Thoracic aorta (tissue), 2 donors: ENCODE measurements around the gene SPPL2C. TPM values are rescaled to one million over a fixed set of nuclear protein-coding genes. Genes with fewer than 3 reads are reported as not detected.

Source experiments
- ATAC-seq: fragments of 150-250 bp; one replicate; pipeline ENCODE4 v1.8.0; 2017; ENCODE audit warnings: low read depth; ENCODE audit not compliant: insufficient number of reproducible peaks, low FRiP score
- DNase-seq: peaks from one replicate; pipeline ENCODE4 v3.0.0-alpha.2; 2020; ENCODE audit warnings: low spot score
- H3K27ac ChIP-seq, 2 donors: fragments of 200-600 bp; sonication (generic); 1 replicate in 1 of 2; 2 replicates in 1 of 2; pipeline ENCODE4 v1.5.1; 2016; ENCODE audit warnings: mild to moderate bottlenecking in 2 of 2, moderate library complexity in 2 of 2
- H3K27me3 ChIP-seq: fragments of 200-600 bp; sonication (generic); replicated peaks from 2 replicates; pipeline ENCODE4 v1.6.0; 2016; ENCODE audit warnings: mild to moderate bottlenecking; ENCODE audit not compliant: insufficient read depth
- H3K36me3 ChIP-seq: fragments of 200-600 bp; sonication (generic); one replicate; pipeline ENCODE4 v1.5.1; 2016
- H3K4me1 ChIP-seq, 2 donors: fragments of 200-600 bp; sonication (generic); 1 replicate in 1 of 2; 2 replicates in 1 of 2; pipeline versions ENCODE4 v1.5.1 to v1.6.0; 2016; ENCODE audit warnings: low read depth in 2 of 2, mild to moderate bottlenecking in 1 of 2; ENCODE audit not compliant: control insufficient read depth in 1 of 2
- H3K4me3 ChIP-seq: fragments of 200-600 bp; sonication (generic); 2 replicates; pipeline ENCODE4 v1.5.1; 2016; ENCODE audit warnings: mild to moderate bottlenecking
- H3K9me3 ChIP-seq: fragments of 200-600 bp; sonication (generic); 2 replicates; pipeline ENCODE4 v1.5.1; 2016
- CTCF ChIP-seq: fragments of 200-600 bp; sonication (generic); IDR thresholded peaks from one replicate; pipeline ENCODE4 v1.5.1; 2019; ENCODE audit warnings: antibody characterized with exemption
- total RNA-seq, 2 donors: library from RNA; depleted of rRNA; stranded (reverse); fragments of >200 nt; gene quantifications; one replicate each; pipeline versions ENCODE4 v1.1.0 to v1.2.3, GENCODE V29; 2016

SPPL2C gene
- total RNA-seq, 2 donors from 2014 or later: not detected

- H3K4me3 ChIP-seq: no peak overlapping the region
- TF ChIP-seq CTCF: no peak
- DNase-seq (no peak), ATAC-seq (no peak)
- H3K27me3 ChIP-seq: no peaks in the 10 kb centered on the region
- no peaks in the 10 kb centered on the region for H3K36me3 ChIP-seq
- H3K27ac ChIP-seq: no peak overlapping the region
- H3K9me3 ChIP-seq: no peaks in the 10 kb centered on the region
- no peaks in the 10 kb centered on the region for H3K4me1 ChIP-seq
These were observed 43.7 kb downstream of the SPPL2C start for GRCh38 chr17:45888392-45888791.

DNA sequence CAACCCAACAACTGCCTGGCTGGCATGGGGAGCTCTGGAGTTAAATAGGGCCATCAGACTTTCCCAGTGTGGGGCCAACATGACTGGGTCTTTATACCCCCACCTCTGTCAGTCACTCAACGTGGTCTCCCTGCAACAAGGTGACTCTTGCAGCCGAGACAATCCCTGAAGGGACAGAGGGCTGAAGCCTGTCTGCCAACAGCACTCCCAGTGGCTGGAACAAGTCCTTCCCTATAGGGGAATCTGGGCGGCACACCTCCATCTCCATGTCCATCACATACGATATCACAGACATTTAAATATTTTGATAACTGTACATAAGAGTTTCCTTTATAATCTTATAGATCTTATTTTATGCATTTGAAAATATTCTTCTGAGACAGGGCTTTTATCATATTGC is 44.9 kb downstream of the SPPL2C start:
- Histone ChIP-seq H3K27me3 (no peaks in the 10 kb centered on the region), H3K36me3 (no peaks in the 10 kb centered on the region), H3K9me3 (no peaks in the 10 kb centered on the region), H3K4me3 (no peak overlapping the region), H3K4me1 (peaks cover 0 to 5% of the 10 kb centered on the region in 2 donors), H3K27ac (no peak overlapping the region)
- ATAC-seq (no peak), DNase-seq (no peak)
- no peak for TF ChIP-seq CTCF

DNA sequence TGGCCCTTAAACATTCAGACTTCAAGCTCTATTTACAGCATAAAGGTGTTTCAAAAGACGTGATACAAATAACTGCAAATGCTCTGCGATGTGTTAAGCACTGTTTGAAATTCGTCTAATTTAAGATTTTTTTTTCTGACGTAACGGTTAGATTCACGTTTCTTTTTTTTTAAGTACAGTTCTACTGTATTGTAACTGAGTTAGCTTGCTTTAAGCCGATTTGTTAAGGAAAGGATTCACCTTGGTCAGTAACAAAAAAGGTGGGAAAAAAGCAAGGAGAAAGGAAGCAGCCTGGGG is 49.0 kb downstream of the SPPL2C start:
- H3K4me1 ChIP-seq: peaks cover 14 to 34% of the 10 kb centered on the region in 2 donors
- no peaks in the 10 kb centered on the region for H3K36me3 ChIP-seq
- H3K27ac ChIP-seq: no peak overlapping the region
- ATAC-seq (no peak), DNase-seq (no peak)
- peak overlapping the region; percentile 99 for H3K4me3 ChIP-seq
- TF ChIP-seq CTCF: no peak
- no peaks in the 10 kb centered on the region for H3K27me3 ChIP-seq
- H3K9me3 ChIP-seq: no peaks in the 10 kb centered on the region

DNA sequence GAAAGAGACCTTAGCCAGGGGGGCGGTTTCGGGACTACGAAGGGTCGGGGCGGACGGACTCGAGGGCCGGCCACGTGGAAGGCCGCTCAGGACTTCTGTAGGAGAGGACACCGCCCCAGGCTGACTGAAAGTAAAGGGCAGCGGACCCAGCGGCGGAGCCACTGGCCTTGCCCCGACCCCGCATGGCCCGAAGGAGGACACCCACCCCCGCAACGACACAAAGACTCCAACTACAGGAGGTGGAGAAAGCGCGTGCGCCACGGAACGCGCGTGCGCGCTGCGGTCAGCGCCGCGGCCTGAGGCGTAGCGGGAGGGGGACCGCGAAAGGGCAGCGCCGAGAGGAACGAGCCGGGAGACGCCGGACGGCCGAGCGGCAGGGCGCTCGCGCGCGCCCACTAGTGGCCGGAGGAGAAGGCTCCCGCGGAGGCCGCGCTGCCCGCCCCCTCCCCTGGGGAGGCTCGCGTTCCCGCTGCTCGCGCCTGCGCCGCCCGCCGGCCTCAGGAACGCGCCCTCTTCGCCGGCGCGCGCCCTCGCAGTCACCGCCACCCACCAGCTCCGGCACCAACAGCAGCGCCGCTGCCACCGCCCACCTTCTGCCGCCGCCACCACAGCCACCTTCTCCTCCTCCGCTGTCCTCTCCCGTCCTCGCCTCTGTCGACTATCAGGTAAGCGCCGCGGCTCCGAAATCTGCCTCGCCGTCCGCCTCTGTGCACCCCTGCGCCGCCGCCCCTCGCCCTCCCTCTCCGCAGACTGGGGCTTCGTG is 49.5 kb downstream of the SPPL2C start, which contains the start of gene MAPT:
Gene MAPT, plus strand, starts transcription at position 533 of the 763 bp plus-strand sequence. CDS start 67,784 bp downstream, outside the sequence.
- peak within 1 kb of the TSS; percentile 99 for H3K4me3 ChIP-seq
- TF ChIP-seq CTCF: peak; percentile 94
- H3K27me3 ChIP-seq: no peaks in the 10 kb centered on the region
- peak; percentile 75 for ATAC-seq
- H3K9me3 ChIP-seq: no peaks in the 10 kb centered on the region
- H3K27ac ChIP-seq: no peak within 1 kb of the TSS
- peaks cover 14 to 34% of the 10 kb centered on the region in 2 donors for H3K4me1 ChIP-seq
- peak; percentile 37 for DNase-seq
- no peaks in the 10 kb centered on the region for H3K36me3 ChIP-seq

DNA sequence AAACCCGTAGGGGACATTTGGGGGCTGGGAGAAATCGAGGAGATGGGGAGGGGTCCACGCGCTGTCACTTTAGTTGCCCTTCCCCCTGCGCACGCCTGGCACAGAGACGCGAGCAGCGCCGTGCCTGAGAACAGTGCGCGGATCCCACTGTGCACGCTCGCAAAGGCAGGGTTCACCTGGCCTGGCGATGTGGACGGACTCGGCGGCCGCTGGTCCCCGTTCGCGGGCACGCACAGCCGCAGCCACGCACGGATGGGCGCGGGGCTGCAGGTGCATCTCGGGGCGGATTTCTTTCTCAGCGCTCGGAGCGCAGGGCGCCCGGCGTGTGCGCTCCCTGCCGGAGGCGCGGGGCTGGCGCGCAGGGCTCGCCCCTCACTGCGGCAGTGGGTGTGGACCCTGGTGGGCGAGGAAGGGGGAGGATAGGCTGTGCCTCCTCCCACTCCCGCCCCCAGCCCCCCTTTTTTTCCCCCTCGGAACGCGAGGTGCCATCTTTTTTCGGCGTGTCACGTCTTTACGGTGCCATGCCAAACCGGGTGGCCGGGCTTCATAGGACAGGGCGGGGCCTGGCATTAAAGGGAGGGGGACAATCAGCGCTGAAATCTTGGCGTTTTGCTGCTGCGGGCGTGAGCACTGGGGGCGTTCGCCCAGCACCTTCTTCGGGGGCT is 50.8 kb downstream of the SPPL2C start:
- H3K27me3 ChIP-seq: no peaks in the 10 kb centered on the region
- ATAC-seq: no peak
- no peak for TF ChIP-seq CTCF
- no peaks in the 10 kb centered on the region for H3K36me3 ChIP-seq
- H3K27ac ChIP-seq: no peak overlapping the region
- no peaks in the 10 kb centered on the region for H3K9me3 ChIP-seq
- H3K4me3 ChIP-seq: peak overlapping the region; percentile 99
- no peak for DNase-seq
- peaks cover 14 to 34% of the 10 kb centered on the region in 2 donors for H3K4me1 ChIP-seq
